ENCODE results near the gene OR8D1.
A peak's percentile ranks its signal among the peaks of the same experiment; 100 is the strongest.

Gene OR8D1

GRCh38 chr11:124313849-124314248 is at the start of gene OR8D1:
Gene OR8D1, minus strand, starts transcription at chr11:124313949. Its CDS starts 3,183 bp downstream, at chr11:124310766.
- no peak for DNase-seq (ENCODE audit: low read depth)

- DNase-seq (ENCODE audit: low read depth) = no peak
These were observed 45.8 kb upstream of the OR8D1 start for GRCh38 chr11:124359566-124359965.

GRCh38 chr11:124346311-124346955 is 32.7 kb upstream of the OR8D1 start:
- no peak for DNase-seq (ENCODE audit: low read depth)

- DNase-seq (ENCODE audit: low read depth) = no peak
These were observed 30.6 kb upstream of the OR8D1 start for GRCh38 chr11:124344346-124344745.

GRCh38 chr11:124340142-124340447 is 26.3 kb upstream of the OR8D1 start:
- DNase-seq (ENCODE audit: low read depth) = no peak

- DNase-seq (ENCODE audit: low read depth) = no peak
These were observed 25.8 kb upstream of the OR8D1 start for GRCh38 chr11:124339396-124340141.

- DNase-seq (ENCODE audit: low read depth) = no peak
These were observed 18.1 kb upstream of the OR8D1 start for GRCh38 chr11:124331873-124332272.

GRCh38 chr11:124329787-124330478 is 16.2 kb upstream of the OR8D1 start:
- peak; percentile 59 for DNase-seq (ENCODE audit: low read depth)

GRCh38 chr11:124327775-124328174 is 14.0 kb upstream of the OR8D1 start:
- no peak for DNase-seq (ENCODE audit: low read depth)

GRCh38 chr11:124322356-124322755 is 8.6 kb upstream of the OR8D1 start:
- no peak for DNase-seq (ENCODE audit: low read depth)

GRCh38 chr11:124320097-124320496 is 6.3 kb upstream of the OR8D1 start, which contains the start of gene OR8D2:
Gene OR8D2, minus strand, starts transcription at chr11:124320197. Its CDS starts 0 bp downstream, at chr11:124320197.
- no peak for DNase-seq (ENCODE audit: low read depth)

- peak; percentile 91 for DNase-seq (ENCODE audit: low read depth)
These were observed 1.3 kb upstream of the OR8D1 start for GRCh38 chr11:124315052-124315451.

- no peak for DNase-seq (ENCODE audit: low read depth)
These were observed 618 bp downstream of the OR8D1 start for GRCh38 chr11:124313131-124313530.

GRCh38 chr11:124311670-124312069 is 2.1 kb downstream of the OR8D1 start:
- DNase-seq (ENCODE audit: low read depth) = no peak

GRCh38 chr11:124311269-124311668 is 2.5 kb downstream of the OR8D1 start:
- no peak for DNase-seq (ENCODE audit: low read depth)

GRCh38 chr11:124310721-124311120 is 3.0 kb downstream of the OR8D1 start:
- peak; percentile 45 for DNase-seq (ENCODE audit: low read depth)

GRCh38 chr11:124307093-124307492 is 6.7 kb downstream of the OR8D1 start:
- no peak for DNase-seq (ENCODE audit: low read depth)

- peak; percentile 51 for DNase-seq (ENCODE audit: low read depth)
These were observed 11.2 kb downstream of the OR8D1 start for GRCh38 chr11:124302347-124303125.

GRCh38 chr11:124301548-124301947 is 12.2 kb downstream of the OR8D1 start:
- peak; percentile 61 for DNase-seq (ENCODE audit: low read depth)

GRCh38 chr11:124297921-124298320 is 15.8 kb downstream of the OR8D1 start:
- DNase-seq (ENCODE audit: low read depth) = peak; percentile 84

GRCh38 chr11:124296016-124296415 is 17.7 kb downstream of the OR8D1 start:
- no peak for DNase-seq (ENCODE audit: low read depth)

GRCh38 chr11:124294687-124295086 is 19.1 kb downstream of the OR8D1 start:
- no peak for DNase-seq (ENCODE audit: low read depth)
